GM23338 (cell line): ENCODE measurements around the gene ARFGEF2. TPM values are rescaled to one million over a fixed set of nuclear protein-coding genes. Genes with fewer than 3 reads are reported as not detected.

ENCODE experiments used
- ATAC-seq: fragments of 200-7000 bp; cut with Tn5 transposase; 3 replicates; pipeline ENCODE4 v1.9.1; 2020
- DNase-seq: peaks from one replicate; pipeline ENCODE4 v3.0.0-alpha.2; 2015; ENCODE audit warnings: low spot score
- H2AFZ ChIP-seq: fragments of 200-600 bp; sonication (generic); 2 replicates; pipeline ENCODE4 v1.8.0; 2016; ENCODE audit warnings: antibody characterized with exemption, mild to moderate bottlenecking, moderate library complexity
- H3F3A ChIP-seq: fragments of 200-600 bp; sonication (generic); replicated peaks from 2 replicates; pipeline ENCODE4 v1.8.0; 2017; ENCODE audit warnings: antibody characterized with exemption, mixed run types, low read depth
- H3K27ac ChIP-seq: fragments of 200-600 bp; sonication (generic); 2 replicates; pipeline ENCODE4 v1.6.1; 2016; ENCODE audit warnings: low read depth
- H3K27me3 ChIP-seq: fragments of 200-600 bp; sonication (generic); 2 replicates; pipeline ENCODE4 v1.8.0; 2016; ENCODE audit warnings: mild to moderate bottlenecking, mixed run types, moderate library complexity; ENCODE audit not compliant: insufficient read depth
- H3K36me3 ChIP-seq: fragments of 200-600 bp; sonication (generic); 2 replicates; pipeline ENCODE4 v1.8.0; 2016; ENCODE audit warnings: mild to moderate bottlenecking; ENCODE audit not compliant: insufficient read depth
- H3K4me1 ChIP-seq: fragments of 200-600 bp; sonication (generic); 2 replicates; pipeline ENCODE4 v1.8.0; 2016; ENCODE audit warnings: mild to moderate bottlenecking, moderate library complexity; ENCODE audit not compliant: insufficient read depth
- H3K4me2 ChIP-seq: fragments of 200-600 bp; sonication (generic); 2 replicates; pipeline ENCODE4 v1.7.1; 2017; ENCODE audit warnings: mixed run types
- H3K4me3 ChIP-seq: fragments of 200-600 bp; sonication (generic); 2 replicates; pipeline ENCODE4 v1.6.1; 2016; ENCODE audit warnings: mixed run types
- H3K79me2 ChIP-seq: fragments of 200-600 bp; sonication (generic); replicated peaks from 2 replicates; pipeline ENCODE4 v1.8.0; 2017; ENCODE audit warnings: mild to moderate bottlenecking; ENCODE audit not compliant: insufficient read depth
- H3K9me2 ChIP-seq: fragments of 200-600 bp; sonication (generic); 2 replicates; pipeline ENCODE4 v1.8.0; 2017; ENCODE audit not compliant: insufficient read depth
- H4K20me1 ChIP-seq: fragments of 200-600 bp; sonication (generic); replicated peaks from 2 replicates; pipeline ENCODE4 v1.8.0; 2017; ENCODE audit warnings: mild to moderate bottlenecking; ENCODE audit not compliant: insufficient read depth
- H3K27ac Mint-ChIP-seq: 2 replicates; pipeline ENCODE4 v1.8.0; 2020; ENCODE audit warnings: inconsistent platforms, mild to moderate bottlenecking, moderate library complexity, mixed read lengths
- H3K27me3 Mint-ChIP-seq: 3 replicates; pipeline ENCODE4 v1.8.0; 2022; ENCODE audit warnings: low read depth, mild to moderate bottlenecking, moderate library complexity, mixed read lengths, inconsistent platforms; ENCODE audit not compliant: insufficient read depth, poor library complexity
- H3K36me3 Mint-ChIP-seq: 3 replicates; pipeline ENCODE4 v1.8.0; 2021; ENCODE audit warnings: low read depth, mild to moderate bottlenecking, inconsistent platforms, moderate library complexity, mixed read lengths
- H3K4me1 Mint-ChIP-seq: 3 replicates; pipeline ENCODE4 v1.8.0; 2020; ENCODE audit warnings: mild to moderate bottlenecking, inconsistent platforms, mixed read lengths
- H3K4me3 Mint-ChIP-seq: 3 replicates; pipeline ENCODE4 v1.8.0; 2021; ENCODE audit warnings: moderate library complexity, mild to moderate bottlenecking, inconsistent platforms, mixed read lengths
- H3K9me3 Mint-ChIP-seq: 3 replicates; pipeline ENCODE4 v1.8.0; 2020; ENCODE audit warnings: moderate library complexity, mild to moderate bottlenecking, inconsistent platforms, mixed read lengths
- CREB1 ChIP-seq: fragments of 250-450 bp; sonication (Bioruptor Pico); IDR thresholded peaks from 2 replicates; pipeline ENCODE4 v1.5.0; 2020; ENCODE audit warnings: low read depth, mild to moderate bottlenecking, moderate library complexity
- EZH2 ChIP-seq: fragments of 200-600 bp; sonication (generic); IDR thresholded peaks from one replicate; pipeline ENCODE4 v1.8.0; 2017; ENCODE audit warnings: antibody characterized with exemption, mild to moderate bottlenecking, low read depth; ENCODE audit not compliant: unreplicated experiment
- JUNB ChIP-seq: IDR thresholded peaks from one replicate; pipeline ENCODE4 v1.6.1; 2016; ENCODE audit warnings: antibody characterized with exemption; ENCODE audit not compliant: unreplicated experiment
- POLR2AphosphoS5 ChIP-seq: IDR thresholded peaks from 2 replicates; pipeline ENCODE4 v1.6.1; 2016; ENCODE audit warnings: antibody characterized with exemption, low read depth
- ZNF114 ChIP-seq: fragments of 250-450 bp; sonication (Bioruptor Pico); IDR thresholded peaks from 2 replicates; pipeline ENCODE4 v1.5.0; 2020; ENCODE audit warnings: mild to moderate bottlenecking, moderate library complexity
- ZNF331 ChIP-seq: fragments of 250-450 bp; sonication (Bioruptor Pico); IDR thresholded peaks from 2 replicates; pipeline ENCODE4 v1.5.0; 2020; ENCODE audit warnings: low read depth, mild to moderate bottlenecking, moderate library complexity
- polyA plus RNA-seq: library from polyadenylated mRNA; unstranded; fragments of >200 nt; fragmentation: Nextera tagmentation; extraction: Ambion mirVana; gene quantifications from 2 replicates; pipeline ENCODE4 v1.2.1, GENCODE V29; 2016
- total RNA-seq: library from RNA; depleted of rRNA; stranded (reverse); fragments of >200 nt; shearing (Covaris generic); gene quantifications from 2 replicates; pipeline ENCODE4 v1.2.3, GENCODE V29; 2014
- TF ChIP-seq, protein P1 (sequence below), 2 experiments: fragments of 200-600 bp in 1 of 2; sonication (generic) in 1 of 2; conservative IDR thresholded peaks; 2 replicates each; pipeline versions ENCODE4 v1.5.1 to v1.6.1; 2016 to 2017; ENCODE audit warnings: antibody characterized with exemption in 2 of 2, low read depth in 2 of 2, mild to moderate bottlenecking in 2 of 2, moderate library complexity in 1 of 2
- TF ChIP-seq, protein P2 (sequence below): IDR thresholded peaks from 2 replicates; pipeline ENCODE4 v1.6.1; 2016; ENCODE audit warnings: antibody characterized with exemption
- TF ChIP-seq, protein P3 (sequence below): IDR thresholded peaks from one replicate; pipeline ENCODE4 v1.6.1; 2018; ENCODE audit warnings: antibody characterized with exemption; ENCODE audit not compliant: unreplicated experiment

ARFGEF2 gene
- total and polyA plus RNA-seq, 2 experiments from 2014 or later, result 7.2 to 25.5 TPM

DNA sequence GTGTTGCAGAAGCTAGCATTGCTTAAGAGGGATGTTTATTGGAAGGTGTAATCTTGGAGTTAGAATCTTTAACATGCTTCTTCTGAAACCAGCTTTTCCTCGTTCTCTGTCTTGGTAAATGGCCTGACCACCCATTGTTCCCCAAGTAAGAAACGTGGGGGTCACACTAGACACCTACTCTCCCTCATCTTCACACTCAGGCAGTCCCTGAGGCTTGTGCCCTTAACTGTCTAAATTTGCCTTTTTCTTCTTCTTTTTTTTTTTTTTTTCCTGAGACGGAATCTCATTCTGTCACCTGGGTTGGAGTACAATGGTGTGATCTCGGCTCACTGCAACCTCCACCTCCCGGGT, 16.2 kb upstream of the ARFGEF2 start (continued):
- no peak for TF ChIP-seq ZNF331 (CRISPR knock-in tag)
- no peak for TF ChIP-seq ZNF114 (CRISPR knock-in tag)
- TF ChIP-seq, protein P1, sequence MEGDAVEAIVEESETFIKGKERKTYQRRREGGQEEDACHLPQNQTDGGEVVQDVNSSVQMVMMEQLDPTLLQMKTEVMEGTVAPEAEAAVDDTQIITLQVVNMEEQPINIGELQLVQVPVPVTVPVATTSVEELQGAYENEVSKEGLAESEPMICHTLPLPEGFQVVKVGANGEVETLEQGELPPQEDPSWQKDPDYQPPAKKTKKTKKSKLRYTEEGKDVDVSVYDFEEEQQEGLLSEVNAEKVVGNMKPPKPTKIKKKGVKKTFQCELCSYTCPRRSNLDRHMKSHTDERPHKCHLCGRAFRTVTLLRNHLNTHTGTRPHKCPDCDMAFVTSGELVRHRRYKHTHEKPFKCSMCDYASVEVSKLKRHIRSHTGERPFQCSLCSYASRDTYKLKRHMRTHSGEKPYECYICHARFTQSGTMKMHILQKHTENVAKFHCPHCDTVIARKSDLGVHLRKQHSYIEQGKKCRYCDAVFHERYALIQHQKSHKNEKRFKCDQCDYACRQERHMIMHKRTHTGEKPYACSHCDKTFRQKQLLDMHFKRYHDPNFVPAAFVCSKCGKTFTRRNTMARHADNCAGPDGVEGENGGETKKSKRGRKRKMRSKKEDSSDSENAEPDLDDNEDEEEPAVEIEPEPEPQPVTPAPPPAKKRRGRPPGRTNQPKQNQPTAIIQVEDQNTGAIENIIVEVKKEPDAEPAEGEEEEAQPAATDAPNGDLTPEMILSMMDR (conservative IDR thresholded peaks at IDR 0.05; ENCODE audit: low read depth in 2 of 2), result no peak
- no peak for TF ChIP-seq JUNB
- TF ChIP-seq, protein P2, sequence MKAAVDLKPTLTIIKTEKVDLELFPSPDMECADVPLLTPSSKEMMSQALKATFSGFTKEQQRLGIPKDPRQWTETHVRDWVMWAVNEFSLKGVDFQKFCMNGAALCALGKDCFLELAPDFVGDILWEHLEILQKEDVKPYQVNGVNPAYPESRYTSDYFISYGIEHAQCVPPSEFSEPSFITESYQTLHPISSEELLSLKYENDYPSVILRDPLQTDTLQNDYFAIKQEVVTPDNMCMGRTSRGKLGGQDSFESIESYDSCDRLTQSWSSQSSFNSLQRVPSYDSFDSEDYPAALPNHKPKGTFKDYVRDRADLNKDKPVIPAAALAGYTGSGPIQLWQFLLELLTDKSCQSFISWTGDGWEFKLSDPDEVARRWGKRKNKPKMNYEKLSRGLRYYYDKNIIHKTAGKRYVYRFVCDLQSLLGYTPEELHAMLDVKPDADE, result no peak
- TF ChIP-seq, protein P3, sequence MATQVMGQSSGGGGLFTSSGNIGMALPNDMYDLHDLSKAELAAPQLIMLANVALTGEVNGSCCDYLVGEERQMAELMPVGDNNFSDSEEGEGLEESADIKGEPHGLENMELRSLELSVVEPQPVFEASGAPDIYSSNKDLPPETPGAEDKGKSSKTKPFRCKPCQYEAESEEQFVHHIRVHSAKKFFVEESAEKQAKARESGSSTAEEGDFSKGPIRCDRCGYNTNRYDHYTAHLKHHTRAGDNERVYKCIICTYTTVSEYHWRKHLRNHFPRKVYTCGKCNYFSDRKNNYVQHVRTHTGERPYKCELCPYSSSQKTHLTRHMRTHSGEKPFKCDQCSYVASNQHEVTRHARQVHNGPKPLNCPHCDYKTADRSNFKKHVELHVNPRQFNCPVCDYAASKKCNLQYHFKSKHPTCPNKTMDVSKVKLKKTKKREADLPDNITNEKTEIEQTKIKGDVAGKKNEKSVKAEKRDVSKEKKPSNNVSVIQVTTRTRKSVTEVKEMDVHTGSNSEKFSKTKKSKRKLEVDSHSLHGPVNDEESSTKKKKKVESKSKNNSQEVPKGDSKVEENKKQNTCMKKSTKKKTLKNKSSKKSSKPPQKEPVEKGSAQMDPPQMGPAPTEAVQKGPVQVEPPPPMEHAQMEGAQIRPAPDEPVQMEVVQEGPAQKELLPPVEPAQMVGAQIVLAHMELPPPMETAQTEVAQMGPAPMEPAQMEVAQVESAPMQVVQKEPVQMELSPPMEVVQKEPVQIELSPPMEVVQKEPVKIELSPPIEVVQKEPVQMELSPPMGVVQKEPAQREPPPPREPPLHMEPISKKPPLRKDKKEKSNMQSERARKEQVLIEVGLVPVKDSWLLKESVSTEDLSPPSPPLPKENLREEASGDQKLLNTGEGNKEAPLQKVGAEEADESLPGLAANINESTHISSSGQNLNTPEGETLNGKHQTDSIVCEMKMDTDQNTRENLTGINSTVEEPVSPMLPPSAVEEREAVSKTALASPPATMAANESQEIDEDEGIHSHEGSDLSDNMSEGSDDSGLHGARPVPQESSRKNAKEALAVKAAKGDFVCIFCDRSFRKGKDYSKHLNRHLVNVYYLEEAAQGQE, result no peak

DNA sequence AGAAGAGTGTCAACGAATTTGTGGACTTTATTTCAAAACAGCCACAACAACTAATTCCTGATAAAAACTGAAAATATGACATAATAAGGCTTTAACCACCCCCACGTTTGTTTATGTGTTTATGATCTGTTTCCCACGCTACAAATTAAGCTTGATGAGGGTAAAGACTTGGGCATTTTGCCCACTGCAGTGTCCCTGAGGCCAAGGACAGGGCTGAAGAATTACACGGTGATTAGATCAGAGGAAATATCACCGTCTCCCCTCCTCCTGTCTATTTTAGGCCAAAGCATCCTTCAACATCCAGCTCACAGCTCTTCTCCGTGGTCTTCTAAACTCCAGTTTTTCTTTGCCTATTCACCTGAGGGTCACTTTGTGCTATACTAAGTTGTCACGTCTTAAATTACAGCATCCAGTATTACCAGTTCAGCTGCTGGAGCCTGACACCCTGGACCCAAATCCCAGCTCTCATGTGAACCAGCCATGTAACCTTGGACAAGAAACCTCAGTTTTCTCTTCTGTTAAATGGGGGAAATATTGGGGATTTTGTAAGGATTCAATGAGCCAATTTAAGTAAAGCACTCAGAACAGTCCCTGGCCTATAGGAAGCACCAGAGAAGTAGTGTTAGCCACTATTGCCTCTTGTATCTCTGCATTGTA, 15.2 kb upstream of the ARFGEF2 start:
- H3K4me1 ChIP-seq, result peaks cover 6% of the 10 kb centered on the region; the same call in 1 of the 2 replicates
- no peaks in the 10 kb centered on the region for H4K20me1 ChIP-seq
- peaks cover 14% of the 10 kb centered on the region for H3K27me3 Mint-ChIP-seq
- TF ChIP-seq EZH2 (no peak), CREB1 (CRISPR knock-in tag) (no peak), JUNB (no peak), ZNF331 (CRISPR knock-in tag) (no peak), POLR2AphosphoS5 (no peak), ZNF114 (CRISPR knock-in tag) (no peak)
- TF ChIP-seq, protein P2, result no peak
- TF ChIP-seq, protein P1 (conservative IDR thresholded peaks at IDR 0.05; ENCODE audit: low read depth in 2 of 2), result no peak
- TF ChIP-seq, protein P3, result no peak

More for the DNA sequence above, 15.2 kb upstream of the ARFGEF2 start:
- no peak overlapping the region for H3K27ac Mint-ChIP-seq
- no peak overlapping the region for H3K4me2 ChIP-seq
- no peak overlapping the region for H3K4me3 ChIP-seq
- H3K4me1 Mint-ChIP-seq, result peaks cover 8% of the 10 kb centered on the region
- H2AFZ ChIP-seq, result no peak overlapping the region
- H3K9me2 ChIP-seq, result no peaks in the 10 kb centered on the region
- peaks cover 16% of the 10 kb centered on the region for H3K9me3 Mint-ChIP-seq
- DNase-seq (no peak), ATAC-seq (no peak)
- H3K36me3 Mint-ChIP-seq, result no peaks in the 10 kb centered on the region
- H3K4me3 Mint-ChIP-seq, result no peak overlapping the region
- H3K27ac ChIP-seq, result no peak overlapping the region
- H3K36me3 ChIP-seq, result no peaks in the 10 kb centered on the region
- H3K27me3 ChIP-seq, result no peaks in the 10 kb centered on the region
- no peaks in the 10 kb centered on the region for H3F3A ChIP-seq
- H3K79me2 ChIP-seq, result no peaks in the 10 kb centered on the region
